NCI-H1092 (cell line): ENCODE measurements around the gene SLC9C2.
"Not testable (repeated sequence)": the region's sequence is repeated elsewhere in the genome, so short reads cannot be mapped to it uniquely, and the experiment has no call there.

ENCODE experiments used
- DNase-seq: peaks from one replicate; lab custom pipeline; 2025; lab: John Stamatoyannopoulos, UW

The SLC9C2 gene, protein sequence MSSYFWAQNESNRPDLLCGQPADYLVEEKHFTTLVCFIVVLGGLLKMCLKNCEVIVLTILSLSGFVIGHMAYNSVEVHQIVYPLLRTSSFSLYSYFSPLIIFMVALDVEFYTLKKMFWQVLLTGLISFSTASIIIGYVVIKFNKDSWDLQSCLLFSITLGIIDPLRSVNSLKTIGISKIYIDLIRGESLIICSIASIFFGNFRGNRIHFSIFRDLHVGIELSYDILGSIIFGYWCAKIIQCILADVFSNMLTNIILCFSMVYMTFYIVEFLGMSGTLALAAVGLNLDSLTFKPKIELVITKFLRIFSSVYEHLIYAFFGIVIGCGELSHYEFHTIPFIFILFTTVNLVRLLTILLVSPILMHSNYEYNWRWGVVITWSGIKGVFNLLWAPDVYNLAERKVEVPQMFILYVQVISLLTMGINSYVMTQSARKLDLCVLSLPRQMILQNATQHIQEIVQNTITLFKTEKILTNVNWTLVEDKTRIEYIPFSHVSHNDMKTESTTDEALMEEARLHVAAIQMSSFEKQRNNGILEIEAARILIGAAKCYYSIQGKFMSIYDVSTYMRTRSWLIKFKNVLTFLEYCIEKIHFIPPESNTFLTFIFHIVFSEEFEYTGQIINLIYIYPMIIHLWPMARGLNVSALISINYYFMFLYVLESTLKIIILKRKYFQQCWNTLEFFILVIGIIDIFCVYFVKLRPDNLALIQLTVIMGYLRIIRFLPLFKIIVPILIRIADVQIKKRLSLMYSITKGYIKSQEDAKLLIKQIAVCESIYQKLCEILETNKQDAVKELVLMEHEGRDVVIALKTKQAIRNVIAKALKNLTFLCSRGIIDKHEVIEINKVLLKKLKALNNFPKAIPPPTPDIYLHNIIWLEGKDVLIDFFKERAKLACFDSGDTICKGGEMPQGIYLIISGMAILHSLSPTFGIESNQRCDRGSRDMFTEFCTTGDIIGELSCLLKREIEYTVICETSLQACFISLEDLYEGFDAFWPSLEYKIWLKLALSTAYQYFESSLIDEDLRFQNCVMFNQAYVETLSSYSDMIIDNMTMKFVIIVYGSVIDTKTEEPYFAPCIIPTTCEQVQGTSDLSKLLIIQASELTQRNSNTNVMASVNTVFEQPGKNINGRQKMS

DNA sequence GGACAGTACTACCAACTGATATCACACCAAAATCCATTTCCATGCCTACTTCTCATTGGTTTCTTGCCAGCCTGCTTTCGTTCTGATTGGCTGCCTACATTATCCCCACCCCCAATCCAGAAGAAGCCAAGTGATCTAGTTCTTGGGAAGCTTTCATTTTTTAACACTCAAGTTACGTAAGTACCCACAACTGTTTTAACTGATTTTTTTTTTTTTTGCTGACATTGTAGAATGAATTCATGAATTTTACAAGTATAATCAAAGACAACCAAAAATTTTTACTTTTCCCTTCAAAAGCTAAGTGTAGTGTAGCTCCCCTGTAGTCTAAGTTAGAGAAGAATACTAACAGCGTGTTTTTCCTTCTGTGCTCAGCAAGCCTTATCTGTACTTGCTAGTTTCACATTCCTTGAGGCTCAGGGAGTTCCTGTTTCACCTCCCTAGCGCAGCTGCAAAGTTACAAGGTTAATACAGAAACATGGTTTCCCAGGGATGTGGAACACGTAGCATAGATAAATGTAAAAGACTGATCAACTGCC lies at the start of gene SLC9C2:
TSS of gene SLC9C2 (minus strand) at position 17 of the 536 bp plus-strand sequence. CDS start 1,296 bp downstream, outside the sequence.
- no peak for DNase-seq

DNA sequence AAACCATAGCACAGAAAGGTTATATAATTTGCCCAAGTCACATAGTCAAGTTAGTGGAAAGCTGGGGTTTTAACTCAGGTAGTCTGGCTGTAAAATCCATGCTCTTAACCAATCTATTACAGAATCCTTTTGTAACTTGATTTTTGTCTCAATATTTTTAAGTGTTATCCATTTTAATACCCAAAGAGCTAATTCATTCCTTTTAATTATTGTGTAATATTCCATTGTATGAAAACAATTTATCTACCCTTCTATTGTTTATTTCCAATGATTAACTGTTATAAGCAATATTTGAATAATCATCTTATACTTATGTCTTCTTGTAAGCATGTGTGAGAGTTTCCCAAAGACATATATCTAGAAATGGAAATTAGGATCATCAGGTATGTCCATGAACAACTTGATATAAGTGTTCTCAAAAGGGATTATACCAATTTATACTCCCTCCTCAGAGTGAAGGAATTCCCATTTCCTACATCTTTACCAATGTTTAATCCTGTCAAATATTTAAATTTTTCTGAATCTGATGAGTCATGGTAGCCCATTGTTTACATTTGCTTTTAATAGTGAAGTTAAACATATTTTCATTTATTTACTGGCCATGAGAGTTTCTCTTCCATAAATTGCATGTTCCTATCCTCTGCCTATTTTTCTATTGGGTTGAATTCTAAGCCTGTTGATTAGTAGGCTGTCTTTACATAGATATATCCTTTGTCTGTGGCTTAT lies 46.2 kb upstream of the SLC9C2 start:
- DNase-seq, result no peak

DNA sequence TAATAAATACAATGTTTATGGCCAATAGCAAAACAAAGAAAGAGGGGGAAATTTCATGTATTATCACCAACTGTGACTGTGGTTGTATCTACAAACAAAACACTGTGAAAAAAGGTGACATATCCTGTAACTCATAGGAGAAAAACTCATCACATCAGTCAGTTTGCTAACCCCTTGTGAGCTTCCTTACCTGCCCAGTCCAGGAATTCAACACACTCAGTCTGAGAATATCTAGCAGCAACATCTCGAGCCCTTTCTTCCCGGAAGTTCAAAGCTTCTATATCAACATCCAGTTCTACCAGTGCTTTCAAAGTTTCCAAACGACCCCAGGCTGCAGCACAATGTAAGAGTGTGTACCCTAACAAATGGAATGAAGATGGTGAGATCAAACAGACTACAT lies 43.8 kb upstream of the SLC9C2 start:
- DNase-seq, result no peak

DNA sequence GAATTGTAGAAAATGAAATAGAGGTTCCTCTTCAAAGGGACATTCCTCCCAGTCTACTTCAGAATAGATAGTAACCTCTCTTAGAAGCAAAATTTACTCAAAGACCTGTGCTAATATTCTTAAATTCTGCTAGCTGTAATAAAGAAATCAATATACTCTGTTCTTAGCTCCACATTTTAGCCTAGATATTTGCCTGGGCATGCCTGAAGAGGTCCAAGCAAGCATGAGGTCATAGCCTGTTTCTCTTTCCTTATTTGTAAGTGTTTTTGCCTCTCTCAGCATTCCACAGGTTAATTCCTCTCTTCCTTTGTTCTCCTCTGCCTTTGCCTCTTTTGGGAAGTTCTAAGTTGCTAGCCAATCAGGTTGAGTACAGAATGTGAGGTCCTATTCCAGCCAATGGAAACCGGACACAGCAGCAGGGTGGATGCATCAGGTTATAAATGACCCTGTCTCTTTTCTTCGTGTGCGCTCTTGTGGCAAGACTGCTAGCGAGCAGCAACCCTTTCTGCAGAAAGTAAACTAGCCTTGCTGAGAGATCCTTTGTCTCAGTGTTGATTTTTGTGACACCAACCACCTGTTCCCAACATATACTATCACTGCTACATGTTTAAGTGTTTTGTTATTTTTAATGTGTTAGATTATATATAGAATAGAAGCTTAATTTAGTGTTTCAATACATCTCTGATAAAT lies 39.7 kb upstream of the SLC9C2 start:
- not testable (repeated sequence) for DNase-seq

DNA sequence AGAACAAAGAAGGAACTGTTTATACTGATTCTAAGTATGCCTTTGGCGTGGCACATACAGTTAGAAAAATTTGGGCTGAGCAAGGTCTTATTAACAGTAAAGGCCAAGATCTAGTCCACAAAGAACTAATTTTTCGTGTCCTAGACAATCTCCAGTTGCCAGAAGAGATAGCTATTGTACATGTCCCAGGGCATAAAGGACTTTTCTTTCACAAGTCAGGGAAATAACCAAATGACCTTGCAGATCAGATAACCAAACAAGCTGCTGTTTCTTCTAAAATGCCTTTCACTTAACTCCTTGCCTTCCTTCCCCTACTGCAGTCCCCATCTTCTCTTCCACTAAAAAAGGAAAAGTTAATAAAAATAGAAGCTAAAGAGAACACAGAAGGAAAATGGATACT lies 36.2 kb upstream of the SLC9C2 start:
- no peak for DNase-seq

DNA sequence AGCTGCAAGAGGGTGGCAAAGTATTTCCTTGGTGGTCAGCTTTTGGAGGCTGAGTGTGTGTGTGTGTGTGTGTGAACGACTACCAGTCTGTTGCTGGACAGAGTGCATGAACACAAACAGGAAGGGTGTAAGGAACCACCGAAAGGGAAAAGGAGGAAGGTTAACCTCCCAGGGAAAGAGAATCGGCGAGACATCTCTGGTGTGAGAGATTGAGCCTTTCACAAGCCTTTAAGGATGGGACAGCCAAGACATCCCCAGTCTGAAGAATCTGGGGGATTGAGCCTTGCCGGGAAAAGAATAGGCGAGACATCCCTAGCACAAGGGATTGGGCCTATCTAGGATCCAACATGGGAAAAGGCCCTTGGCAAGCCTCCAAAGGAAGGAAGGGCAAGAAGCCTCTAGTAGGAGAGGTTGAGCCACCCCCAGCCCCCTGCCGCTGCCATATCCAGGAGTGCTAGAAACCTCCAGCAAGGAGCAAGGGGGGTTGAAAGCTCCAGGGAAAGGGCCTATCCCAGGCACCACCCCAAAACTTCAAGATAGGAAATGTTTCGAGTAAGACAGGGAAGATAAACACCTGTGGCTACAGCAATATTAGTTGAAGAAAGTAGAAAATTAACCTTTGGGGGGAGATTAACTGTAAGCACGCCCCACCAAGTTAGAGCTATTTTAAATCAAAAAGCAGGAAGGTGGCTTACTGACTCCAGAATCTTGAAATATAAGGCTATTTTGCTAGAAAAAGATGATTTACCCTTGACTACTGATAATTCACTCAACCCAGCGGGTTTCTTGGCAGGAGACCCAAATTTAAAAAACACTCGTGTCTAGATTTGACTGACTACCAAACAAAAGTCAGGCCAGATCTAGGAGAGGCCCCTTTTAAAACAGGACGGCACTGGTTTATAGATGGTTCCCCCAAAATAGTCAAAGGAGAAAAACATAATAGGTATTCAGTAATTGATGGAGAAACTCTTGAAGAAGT lies 35.5 kb upstream of the SLC9C2 start:
- DNase-seq, result no peak

DNA sequence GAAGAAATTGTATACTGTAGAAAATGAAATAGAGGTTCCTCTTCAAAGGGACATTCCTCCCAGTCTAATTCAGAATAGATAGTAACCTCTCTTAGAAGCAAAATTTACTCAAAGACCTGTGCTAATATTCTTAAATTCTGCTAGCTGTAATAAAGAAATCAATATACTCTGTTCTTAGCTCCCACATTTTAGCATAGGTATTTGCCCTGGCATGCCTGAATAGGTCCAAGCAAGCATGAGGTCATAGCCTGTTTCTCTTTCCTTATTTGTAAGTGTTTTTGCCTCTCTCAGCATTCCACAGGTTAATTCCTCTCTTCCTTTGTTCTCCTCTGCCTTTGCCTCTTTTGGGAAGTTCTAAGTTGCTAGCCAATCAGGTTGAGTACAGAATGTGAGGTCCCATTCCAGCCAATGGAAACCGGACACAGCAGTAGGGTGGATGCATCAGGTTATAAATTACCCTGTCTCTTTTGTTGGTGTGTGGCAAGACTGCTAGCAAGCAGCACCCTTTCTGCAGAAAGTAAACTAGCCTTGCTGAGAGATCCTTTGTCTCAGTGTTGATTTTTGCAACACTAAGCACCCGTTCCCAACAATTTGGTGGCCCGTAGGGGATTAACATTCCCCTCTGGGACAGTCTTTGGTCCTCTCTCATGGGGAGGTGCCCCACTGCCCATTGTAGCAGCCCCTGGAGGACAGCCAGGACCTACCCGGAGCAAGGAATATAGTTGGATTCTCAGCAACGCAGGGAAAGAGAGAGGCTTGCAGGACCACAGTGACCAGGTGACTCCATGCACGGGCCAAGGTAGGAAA lies 34.6 kb upstream of the SLC9C2 start:
- DNase-seq, result not testable (repeated sequence)

DNA sequence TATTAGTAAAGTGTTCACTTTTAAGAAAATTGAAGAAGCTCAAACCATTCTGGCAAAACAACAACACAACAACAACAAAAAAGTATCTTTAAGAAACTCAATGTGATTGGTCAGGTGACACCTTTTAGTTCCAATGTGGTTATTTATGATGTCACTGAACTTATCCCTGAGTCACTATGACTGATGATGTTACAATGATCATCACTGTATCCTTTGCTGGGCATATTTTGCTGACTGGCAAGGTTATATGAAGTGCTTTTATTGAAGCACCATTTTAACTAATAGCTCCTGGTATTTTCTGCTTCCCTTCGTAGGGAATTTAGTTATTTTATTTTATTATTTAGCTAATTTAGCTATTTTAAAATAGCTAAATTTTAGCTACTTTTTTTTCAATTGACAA lies 32.2 kb upstream of the SLC9C2 start, which contains the start of gene TEX50:
TSS of gene TEX50 (plus strand) at position 223 of the 400 bp plus-strand sequence. CDS start 184 bp downstream, outside the sequence.
- DNase-seq, result no peak

DNA sequence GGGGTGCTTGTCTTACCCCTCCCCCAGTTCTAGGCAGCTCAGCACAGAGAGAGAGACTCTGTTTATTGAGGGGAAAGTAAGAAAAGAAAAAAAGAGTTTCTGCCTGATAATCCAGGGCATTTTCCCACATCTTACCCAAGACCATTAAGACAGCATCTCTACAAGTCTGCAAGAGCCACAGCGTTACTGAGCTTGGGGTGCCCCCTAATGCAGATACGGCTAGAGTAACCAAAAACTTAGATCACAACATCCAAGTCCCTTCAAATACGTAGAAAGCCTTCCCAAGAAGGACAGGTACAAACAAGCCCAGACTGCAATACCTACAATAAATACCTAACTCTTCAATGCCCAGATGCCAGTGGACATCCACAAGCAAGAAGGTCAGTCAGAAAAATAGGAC lies 26.0 kb upstream of the SLC9C2 start:
- DNase-seq, result no peak

DNA sequence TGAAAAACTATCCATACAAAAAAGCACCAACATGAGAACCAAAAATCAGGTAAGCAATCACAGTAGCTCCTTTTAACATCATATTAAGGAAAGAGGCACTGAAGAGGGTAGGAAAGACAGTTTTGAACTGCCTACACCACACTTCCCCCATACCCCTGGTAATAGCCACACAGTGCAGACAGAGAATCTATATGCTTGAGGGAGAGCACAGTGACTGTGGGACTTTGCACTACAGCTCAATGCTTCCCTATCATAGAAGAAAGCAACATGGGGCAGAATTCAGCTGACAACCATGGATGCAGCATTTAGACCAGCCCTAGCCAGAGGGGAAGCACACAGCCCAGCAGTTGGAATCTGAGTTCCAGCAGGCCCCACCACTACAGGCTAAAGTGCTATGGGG lies 24.4 kb upstream of the SLC9C2 start:
- DNase-seq, result no peak

DNA sequence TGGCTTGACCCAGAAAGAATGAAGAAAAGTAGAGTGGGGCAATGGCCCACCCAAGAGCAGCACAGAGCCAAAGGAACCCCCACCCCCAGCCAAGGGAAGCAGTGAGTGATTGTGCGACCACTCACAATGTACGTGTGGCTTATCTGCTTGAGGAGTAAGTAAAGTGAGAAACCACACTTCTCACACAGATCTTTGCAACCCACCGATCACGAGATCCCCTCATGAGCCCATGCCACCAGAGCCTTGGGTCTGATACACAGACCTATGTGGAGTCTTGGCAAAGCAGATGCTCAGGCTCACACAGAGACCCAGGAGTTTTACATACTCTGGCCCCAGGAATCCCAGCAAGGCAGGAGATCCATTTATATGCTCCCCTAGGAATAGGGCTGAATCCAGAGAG lies 14.0 kb upstream of the SLC9C2 start:
- no peak for DNase-seq

DNA sequence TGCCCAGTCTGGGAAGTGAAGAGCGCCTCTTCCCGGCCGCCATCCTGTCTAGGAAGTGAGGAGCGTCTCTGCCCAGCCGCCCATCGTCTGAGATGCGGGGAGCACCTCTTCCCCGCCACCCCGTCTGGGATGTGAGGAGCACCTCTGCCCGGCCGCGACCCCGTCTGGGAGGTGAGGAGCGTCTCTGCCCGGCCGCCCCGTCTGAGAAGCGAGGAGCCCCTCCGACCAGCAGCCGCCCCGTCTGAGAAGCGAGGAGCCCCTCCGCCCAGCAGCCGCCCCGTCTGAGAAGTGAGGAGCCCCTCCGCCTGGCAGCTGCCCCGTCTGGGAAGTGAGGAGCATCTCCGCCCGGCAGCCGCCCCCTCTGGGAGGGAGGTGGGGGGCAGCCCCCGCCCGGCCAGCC lies 10.2 kb upstream of the SLC9C2 start:
- not testable (repeated sequence) for DNase-seq

DNA sequence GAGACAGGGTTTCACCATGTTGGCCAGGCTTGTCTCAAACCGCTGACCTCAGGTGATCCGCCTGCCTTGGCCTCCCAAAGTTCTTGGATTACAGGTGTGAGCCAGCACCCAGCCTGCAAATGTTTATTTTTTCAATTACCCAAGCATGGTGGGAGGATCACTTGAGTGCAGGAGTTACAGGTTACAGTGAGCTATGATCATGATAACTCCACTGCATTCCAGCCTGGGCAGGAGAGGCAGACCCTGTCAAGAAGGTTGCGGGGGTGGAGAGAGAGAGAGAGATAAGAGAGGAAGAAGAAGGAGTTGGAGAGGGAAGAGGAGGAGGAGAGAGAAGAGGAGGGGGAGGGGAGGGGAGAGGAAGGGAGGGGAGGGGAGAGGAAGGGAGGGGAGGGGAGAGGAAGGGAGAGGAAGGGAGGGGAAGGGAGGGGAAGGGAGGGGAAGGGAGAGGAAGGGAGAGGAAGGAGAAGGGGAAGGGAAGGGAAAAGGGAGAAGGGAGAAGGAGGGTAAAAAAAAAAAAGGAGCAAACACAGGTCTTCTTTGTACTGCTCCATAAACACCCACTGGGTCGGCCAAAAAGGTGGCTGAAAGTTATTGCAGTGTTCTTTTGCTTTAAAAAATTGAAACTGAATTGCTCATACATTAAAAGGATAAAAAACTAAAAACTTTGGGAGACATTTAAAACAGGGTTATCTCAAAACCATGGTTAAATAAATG lies 5.8 kb upstream of the SLC9C2 start:
- no peak for DNase-seq

DNA sequence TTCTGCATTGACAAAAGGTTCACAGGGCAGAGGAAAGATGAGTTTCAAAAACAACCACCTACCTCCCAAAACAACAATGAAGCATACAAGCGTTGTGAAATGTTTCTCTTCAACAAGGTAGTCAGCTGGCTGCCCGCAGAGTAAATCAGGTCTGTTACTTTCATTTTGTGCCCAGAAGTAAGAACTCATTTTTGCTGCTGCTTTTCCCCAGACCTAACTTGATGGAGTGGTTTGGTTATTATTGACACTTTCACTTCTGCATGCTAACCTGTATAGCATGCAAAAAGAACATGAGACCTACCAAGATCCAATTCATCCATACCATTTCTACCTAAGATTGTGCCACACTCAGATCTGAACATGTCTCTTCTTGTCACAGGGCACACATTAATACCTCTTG lies 1.3 kb downstream of the SLC9C2 start:
- DNase-seq, result no peak

DNA sequence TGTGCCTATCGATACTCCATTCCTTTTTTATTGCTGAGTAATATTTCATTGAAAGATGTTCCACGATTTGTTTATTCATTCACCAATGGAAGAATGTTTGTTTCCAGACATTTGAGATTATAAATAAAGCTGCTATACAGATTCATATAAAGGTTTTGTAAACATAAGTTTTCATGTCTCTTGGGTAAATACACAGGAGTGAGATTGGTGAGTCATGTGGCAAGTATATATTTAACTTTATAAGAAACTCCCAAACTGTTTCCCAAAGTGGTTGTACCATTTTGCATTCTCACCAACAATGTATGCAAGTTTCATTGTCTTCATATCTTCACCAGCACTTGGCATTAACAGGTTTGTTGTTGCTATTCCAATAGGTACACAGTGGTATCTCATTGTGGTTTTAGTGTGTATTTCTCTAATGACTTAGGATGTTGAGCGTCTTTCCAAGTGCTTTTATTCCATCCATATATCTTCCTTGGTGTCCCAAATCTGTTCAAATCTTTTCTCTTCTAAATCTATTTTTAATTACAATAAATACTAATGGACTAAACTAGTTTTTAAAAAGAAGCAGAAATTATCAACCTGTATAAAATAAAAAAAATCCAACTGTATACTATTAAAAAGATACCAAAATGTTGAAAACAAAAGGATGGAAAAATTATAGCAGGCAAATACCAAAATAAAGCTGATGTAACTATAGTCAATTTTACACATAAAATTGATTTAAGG lies 6.6 kb downstream of the SLC9C2 start:
- no peak for DNase-seq

DNA sequence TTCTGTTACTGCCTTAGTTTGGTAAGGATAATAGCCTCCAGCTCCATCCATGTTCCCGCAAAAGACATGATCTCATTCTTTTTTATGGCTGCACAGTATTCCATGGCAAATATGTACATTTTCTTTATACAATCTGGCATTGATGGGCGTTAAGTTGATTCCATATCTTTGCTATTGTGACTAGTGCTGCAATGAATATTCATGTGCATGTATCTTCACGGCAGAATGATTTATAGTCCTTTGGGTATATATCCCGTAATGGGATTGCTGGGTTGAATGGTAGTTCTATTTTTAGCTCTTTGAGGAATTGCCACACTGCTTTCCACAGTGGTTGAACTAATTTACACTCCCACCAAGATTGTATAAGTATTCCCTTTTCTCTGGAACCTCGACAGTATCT lies 11.7 kb downstream of the SLC9C2 start:
- DNase-seq, result not testable (repeated sequence)

DNA sequence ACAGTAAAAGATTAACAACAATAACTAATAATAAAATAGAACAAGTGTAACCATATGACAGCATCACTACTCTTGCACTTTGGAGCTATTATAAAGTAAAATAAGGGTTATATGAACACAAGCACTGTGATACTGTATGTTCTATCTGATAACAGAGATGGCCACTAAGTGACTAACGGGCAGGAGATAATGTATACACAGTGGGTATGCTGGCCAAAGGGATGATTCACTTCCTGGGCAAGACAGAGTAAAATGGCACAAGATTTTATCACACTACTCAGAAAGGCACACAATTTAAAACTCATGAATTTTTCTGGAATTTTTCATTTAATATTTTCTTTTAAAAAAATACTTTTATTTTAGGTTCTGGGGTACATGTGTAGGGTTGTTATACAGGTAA lies 12.3 kb downstream of the SLC9C2 start:
- no peak for DNase-seq
